ENCODE measurements around the gene UBE2E3. TPM values are rescaled to one million over a fixed set of nuclear protein-coding genes. Genes with fewer than 3 reads are reported as not detected.
"Not testable (repeated sequence)": the region's sequence is repeated elsewhere in the genome, so short reads cannot be mapped to it uniquely, and the experiment has no call there.

Gene UBE2E3
- total RNA-seq, 1 experiment from 2014 or later: 119 TPM

DNA sequence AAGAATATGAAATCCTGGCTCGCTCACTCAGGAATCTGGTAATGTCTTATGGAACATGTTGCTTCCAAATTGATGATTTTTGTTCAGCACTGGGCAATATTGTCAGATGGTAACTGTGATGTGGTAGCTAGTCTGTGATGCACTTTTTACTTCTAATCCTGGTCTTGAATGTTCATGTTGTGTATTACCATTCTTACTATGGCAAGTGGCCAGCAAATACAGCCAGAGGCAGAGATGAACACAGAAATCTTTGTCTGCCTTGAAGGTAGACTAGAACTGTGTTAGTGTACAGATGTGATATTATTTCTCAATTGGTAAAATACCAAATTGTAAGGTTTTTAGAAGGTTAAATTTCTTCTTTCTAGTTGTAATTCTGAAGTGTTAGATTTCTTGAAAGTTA, 83.3 kb downstream of the UBE2E3 start:
- in situ Hi-C loops (cut with HindIII; ENCODE audit: low sequenced_read_pairs): no loop called here
- no peak for DNase-seq (ENCODE audit: low spot score)

DNA sequence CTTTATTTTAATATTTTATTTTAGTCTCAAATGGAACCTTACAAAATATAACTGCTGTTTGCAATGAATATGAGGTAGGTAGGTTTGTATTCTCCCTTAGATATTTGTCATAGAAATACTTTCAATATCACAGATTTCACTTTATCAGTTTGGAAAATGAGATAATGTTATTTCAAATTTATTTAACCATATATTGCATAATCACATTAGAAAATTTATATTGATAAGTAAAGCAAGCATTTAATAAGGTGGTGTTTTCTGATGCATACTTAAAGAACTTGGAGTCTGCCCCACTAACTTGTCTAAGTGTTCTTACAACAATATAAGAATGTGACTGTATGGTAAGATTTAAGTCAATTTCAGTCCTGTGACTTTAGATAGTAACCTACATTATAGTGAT, 85.1 kb downstream of the UBE2E3 start:
- no peak for DNase-seq (ENCODE audit: low spot score)
- in situ Hi-C loops (cut with HindIII; ENCODE audit: low sequenced_read_pairs): no loop called here

DNA sequence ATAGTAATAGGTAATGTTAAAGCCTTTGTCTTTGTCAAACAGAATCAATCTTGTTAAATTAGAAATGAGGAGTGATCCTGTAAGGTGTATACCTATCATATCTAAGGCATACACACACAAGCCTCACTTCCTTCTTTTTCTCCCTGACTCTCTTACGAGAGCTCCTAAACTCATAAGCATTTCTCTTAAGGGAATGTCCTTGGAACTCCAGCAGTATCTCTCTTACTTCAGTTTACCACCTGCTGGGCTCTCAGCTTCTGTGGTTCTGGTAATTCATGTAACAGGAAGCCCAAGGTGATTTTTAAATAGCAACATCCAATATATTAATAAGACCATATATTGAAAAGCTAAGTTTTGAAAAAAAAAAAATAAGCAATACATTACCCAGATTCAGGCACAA, 85.9 kb downstream of the UBE2E3 start:
- no peak for DNase-seq (ENCODE audit: low spot score)
- in situ Hi-C loops (cut with HindIII; ENCODE audit: low sequenced_read_pairs): no loop called here

GRCh38 chr2:181070119-181070835, 89.9 kb downstream of the UBE2E3 start:
- in situ Hi-C loops (cut with HindIII; ENCODE audit: low sequenced_read_pairs): no loop called here
- DNase-seq (ENCODE audit: low spot score): no peak

- in situ Hi-C loops (cut with HindIII; ENCODE audit: low sequenced_read_pairs): no loop called here
- no peak for DNase-seq (ENCODE audit: low spot score)
Measured at GRCh38 chr2:181070836-181071200, 90.4 kb downstream of the UBE2E3 start.

DNA sequence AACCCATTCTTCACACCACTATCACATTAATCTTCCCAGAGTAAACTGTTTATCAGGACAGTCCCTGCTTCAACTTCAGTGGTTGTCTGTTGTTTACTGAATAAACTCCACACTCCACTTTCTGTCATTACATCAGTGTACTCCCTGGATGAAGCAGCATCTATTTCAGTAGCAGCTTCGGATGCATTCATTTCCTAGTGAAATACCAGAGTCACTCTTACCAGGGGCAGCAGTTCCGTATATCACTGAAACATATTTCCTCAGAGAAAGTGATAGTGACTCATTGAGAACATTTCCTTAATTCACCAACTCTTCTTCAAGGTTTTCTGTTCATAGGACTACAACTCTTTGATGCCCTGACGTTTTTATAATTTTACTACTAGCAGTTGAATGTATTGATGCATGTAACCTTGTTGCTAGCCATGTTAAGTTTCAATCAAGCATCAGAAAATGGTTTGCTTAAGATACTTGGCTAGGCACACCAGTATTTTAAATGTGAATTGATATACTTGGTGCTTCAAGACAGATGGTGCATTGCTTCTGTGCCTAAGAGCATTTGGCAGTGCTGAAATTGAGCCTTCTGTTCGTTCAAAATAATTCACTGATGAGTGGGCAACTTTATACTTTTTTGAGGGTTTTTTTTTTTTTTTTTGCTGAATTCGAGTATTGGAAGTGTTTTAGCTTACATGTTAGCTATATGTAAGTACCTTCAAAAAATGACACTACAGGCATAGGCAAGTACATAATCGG, 92.3 kb downstream of the UBE2E3 start:
- in situ Hi-C loops (cut with HindIII; ENCODE audit: low sequenced_read_pairs): no loop called here

DNA sequence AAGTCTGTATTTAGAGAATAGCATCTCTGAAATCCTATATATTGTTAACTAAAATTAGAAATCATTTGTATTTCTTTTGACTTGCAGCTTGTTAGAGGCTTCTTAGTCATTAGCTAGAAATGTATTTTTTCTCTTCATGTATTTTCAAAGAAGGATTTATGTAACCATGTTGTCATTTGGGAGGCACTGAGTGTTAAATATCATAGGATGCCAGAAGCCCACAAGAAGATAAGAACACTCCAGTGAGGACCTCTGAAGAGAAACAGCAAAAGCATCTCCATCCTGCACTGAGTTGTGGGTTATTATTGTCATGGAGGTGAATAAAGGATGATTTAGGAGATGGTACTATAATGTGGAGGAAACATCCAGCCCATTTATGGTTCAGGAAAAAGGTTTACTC, 93.5 kb downstream of the UBE2E3 start:
- in situ Hi-C loops (cut with HindIII; ENCODE audit: low sequenced_read_pairs): no loop called here
- DNase-seq (ENCODE audit: low spot score): no peak

More for the DNA sequence above, 92.3 kb downstream of the UBE2E3 start:
- DNase-seq (ENCODE audit: low spot score): peak; percentile 49

DNA sequence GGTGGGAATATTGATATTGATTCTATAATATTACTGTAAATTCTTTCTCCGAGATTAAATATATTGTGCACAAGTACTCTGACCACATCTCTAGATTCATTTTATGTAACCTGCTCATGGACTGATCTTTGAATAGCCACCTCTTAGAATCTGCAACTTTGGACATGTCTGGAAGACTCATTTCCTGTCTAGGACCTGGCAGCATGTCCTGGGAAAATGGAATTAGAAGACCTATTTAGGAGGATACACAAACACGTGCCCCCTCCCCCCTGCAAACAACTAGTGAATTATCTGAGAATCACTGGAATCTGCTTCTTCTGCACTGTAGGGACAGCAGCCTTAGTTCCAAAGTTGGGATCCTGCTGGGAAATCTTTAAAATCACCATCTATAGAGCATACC, 94.1 kb downstream of the UBE2E3 start:
- DNase-seq (ENCODE audit: low spot score): no peak
- in situ Hi-C loops (cut with HindIII; ENCODE audit: low sequenced_read_pairs): no loop called here

GRCh38 chr2:181076658-181077057, 96.3 kb downstream of the UBE2E3 start:
- in situ Hi-C loops (cut with HindIII; ENCODE audit: low sequenced_read_pairs): no loop called here

DNA sequence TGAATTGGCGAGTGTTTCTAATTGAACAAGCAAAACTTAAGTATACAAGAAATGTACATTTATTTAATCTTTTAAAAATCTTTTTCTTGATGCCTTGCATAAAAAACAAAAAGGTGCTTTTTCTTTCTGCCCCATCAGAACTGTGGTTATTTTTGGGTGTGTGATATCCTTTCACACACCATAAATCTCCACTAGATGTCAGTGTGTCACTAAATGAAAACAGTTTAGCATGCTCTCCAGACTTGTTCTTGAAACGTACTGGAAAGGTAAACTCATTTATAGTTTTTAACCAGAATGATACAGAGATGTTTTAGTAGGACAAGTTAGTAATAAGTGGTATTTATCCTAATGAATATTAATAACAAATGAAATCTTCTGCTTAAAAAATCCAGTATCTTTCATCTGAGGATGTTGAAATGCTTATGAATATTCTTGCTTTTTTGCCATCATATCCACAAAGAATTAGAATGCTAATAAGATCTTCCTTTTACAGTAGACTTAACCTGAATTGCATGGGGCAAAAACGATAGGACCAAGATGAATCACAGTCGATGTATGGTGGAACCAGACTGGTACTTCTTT, 96.8 kb downstream of the UBE2E3 start:
- peak; percentile 76 for DNase-seq (ENCODE audit: low spot score)
- in situ Hi-C loops (cut with HindIII; ENCODE audit: low sequenced_read_pairs): no loop called here

More at GRCh38 chr2:181076658-181077057, 96.3 kb downstream of the UBE2E3 start:
- DNase-seq (ENCODE audit: low spot score): no peak

GRCh38 chr2:181083140-181083539, 102.7 kb downstream of the UBE2E3 start:
- in situ Hi-C loops (cut with HindIII; ENCODE audit: low sequenced_read_pairs): no loop called here
- no peak for DNase-seq (ENCODE audit: low spot score)

DNA sequence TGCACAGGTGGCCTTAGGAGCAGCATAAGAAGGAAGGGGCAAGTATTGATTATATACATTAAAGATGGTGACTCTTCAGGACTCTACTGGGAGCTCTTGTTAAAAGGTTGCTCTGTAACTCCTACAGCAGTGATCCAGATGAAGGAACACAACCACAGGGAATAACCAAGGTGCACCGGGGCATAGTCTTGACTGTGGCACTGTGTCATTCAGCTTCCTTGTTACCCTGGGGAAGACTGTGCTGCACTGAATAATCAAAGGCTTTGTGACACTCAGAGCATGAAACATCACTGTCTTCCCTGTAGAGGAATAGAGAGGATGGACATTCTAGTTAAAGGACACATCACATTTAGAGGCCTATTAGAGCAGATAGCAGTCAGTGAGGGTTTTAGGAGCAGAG, 105.3 kb downstream of the UBE2E3 start:
- DNase-seq (ENCODE audit: low spot score): no peak
- in situ Hi-C loops (cut with HindIII; ENCODE audit: low sequenced_read_pairs): no loop called here

- DNase-seq (ENCODE audit: low spot score); in situ Hi-C loops (cut with HindIII; ENCODE audit: low sequenced_read_pairs): not testable (repeated sequence)
Measured at GRCh38 chr2:181091920-181092319, 111.5 kb downstream of the UBE2E3 start.

- DNase-seq (ENCODE audit: low spot score): no peak
- in situ Hi-C loops (cut with HindIII; ENCODE audit: low sequenced_read_pairs): no loop called here
Measured at GRCh38 chr2:181095486-181095885, 115.1 kb downstream of the UBE2E3 start.

DNA sequence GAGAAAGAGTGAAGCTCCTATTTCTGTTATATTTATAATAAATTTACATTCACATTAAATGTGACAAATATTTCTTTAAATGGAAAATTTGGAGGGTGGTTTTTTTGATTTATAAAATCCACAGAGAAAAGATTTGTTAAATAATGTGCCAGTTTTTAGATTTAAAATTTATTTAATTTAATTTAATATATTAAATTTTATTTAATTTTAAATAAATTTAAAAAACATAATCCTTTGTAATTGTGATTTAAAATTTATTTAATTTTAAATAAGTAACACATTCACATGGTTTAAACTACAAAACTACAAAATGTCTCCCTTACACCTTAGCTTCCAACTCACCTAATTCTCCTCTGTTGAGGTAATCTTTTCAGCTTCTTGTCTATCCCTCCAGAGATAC, 123.3 kb downstream of the UBE2E3 start:
- no peak for DNase-seq (ENCODE audit: low spot score)
- in situ Hi-C loops (cut with HindIII; ENCODE audit: low sequenced_read_pairs): no loop called here

GRCh38 chr2:181104512-181105115, 124.2 kb downstream of the UBE2E3 start:
- DNase-seq (ENCODE audit: low spot score): peak; percentile 67
- in situ Hi-C loops (cut with HindIII; ENCODE audit: low sequenced_read_pairs): no loop called here

DNA sequence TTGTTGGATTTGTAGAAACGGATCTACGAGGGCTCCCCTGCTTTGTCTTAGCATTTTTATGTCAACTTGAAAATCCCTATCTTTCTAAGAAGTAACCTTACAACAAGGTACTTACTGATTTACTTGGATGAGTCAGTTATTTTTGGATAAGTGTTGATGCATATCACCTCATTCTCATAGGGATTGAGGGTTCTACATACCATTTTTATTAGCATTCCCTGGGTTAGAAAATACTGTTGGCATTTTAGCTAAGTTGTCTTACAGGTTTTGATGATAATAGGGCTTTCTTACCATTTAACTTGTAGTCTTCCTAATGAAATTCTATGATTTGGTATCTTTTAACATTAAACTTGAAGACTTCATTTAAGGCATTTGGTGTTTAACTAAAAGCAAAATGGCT, 125.2 kb downstream of the UBE2E3 start:
- in situ Hi-C loops (cut with HindIII; ENCODE audit: low sequenced_read_pairs): no loop called here
- DNase-seq (ENCODE audit: low spot score): no peak

- peak; percentile 70 for DNase-seq (ENCODE audit: low spot score)
- in situ Hi-C loops (cut with HindIII; ENCODE audit: low sequenced_read_pairs): no loop called here
Measured at GRCh38 chr2:181106229-181106628, 125.8 kb downstream of the UBE2E3 start.

DNA sequence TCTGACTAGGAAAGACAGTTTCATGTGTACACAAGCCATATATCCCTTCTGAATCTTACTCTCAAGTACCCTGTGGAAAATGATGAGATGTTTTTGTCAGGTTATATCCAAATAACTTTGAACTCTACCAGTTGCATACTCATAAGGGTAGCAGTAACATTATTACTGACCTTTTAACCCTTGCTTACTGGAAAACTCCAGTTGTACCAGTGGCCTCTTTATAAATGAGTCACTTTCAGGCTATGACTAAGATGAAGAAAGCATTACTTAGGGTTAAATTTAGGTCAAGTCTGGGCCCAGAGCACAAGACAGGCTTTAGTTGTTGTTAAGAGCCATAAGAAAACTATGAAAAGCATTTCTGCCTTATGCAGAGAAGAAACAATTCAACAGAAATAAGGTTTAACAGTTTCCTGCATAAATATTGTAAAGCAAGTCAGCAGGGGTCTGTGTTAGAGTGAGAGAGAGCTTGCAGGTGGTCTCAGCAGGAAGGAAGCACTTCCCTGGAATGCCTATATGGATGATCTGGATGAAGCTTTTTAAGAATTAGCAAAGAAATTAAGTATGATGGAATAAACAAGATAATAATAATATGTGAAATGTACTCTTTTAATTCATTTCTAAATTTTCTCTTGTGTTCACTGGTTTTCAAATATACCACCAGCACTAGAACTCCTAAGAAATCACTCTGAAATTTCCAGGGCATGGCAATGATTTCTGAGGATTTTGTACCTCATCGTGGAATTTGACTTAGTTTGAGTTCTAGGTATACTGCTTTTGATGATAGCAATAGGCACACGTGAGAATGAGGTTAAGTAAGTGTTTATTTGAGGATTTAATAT, 126.6 kb downstream of the UBE2E3 start:
- DNase-seq (ENCODE audit: low spot score): no peak
- in situ Hi-C loops (cut with HindIII; ENCODE audit: low sequenced_read_pairs): no loop called here
